H1 (cell line): ENCODE data around the gene AUH. TPM values are rescaled to one million over a fixed set of nuclear protein-coding genes. Genes with fewer than 3 reads are reported as not detected.

Source experiments
- CTCF ChIA-PET: fragments of 300-600 bp; sonication (Branson Sonifier 250); formaldehyde crosslinking; loops from one replicate; lab custom pipeline; 2021; ENCODE audit not compliant: partially characterized antibody; lab: Charles Lee
- POLR2A ChIA-PET: fragments of 300-600 bp; sonication (Branson Sonifier 250); formaldehyde crosslinking; loops from one replicate; lab custom pipeline; 2021; ENCODE audit warnings: inconsistent platforms; ENCODE audit not compliant: partially characterized antibody; lab: Charles Lee
- DNase-seq, 2 experiments: peaks; one replicate each; pipeline versions ENCODE4 v3.0.0 to v3.0.0-alpha.2; 2010 to 2022; ENCODE audit warnings: low spot score in 2 of 2, low read depth in 1 of 2, mixed read lengths in 1 of 2
- FAIRE-seq: peaks from 2 replicates; lab custom pipeline; 2011; peaks lifted over from hg19 to GRCh38; lab: Jason Lieb, UNC
- H2AFZ ChIP-seq: 2 replicates; pipeline ENCODE4 v1.8.1; 2012; ENCODE audit warnings: low read length, inconsistent platforms
- H2AK5ac ChIP-seq: 2 replicates; pipeline ENCODE4 v1.6.1; 2013; ENCODE audit warnings: low read depth, low read length
- H2BK120ac ChIP-seq: replicated peaks from 2 replicates; pipeline ENCODE3; 2013; ENCODE audit warnings: low read depth, low read length, inconsistent platforms
- H2BK12ac ChIP-seq: 2 replicates; pipeline ENCODE4 v1.6.1; 2013; ENCODE audit warnings: low read depth, low read length
- H2BK15ac ChIP-seq: 2 replicates; pipeline ENCODE4 v1.6.1; 2013; ENCODE audit warnings: low read length
- H2BK20ac ChIP-seq: 2 replicates; pipeline ENCODE4 v1.6.1; 2013; ENCODE audit warnings: low read length
- H2BK5ac ChIP-seq: 2 replicates; pipeline ENCODE4 v1.6.1; 2013; ENCODE audit warnings: low read depth, low read length
- H3K14ac ChIP-seq: 2 replicates; pipeline ENCODE4 v1.6.1; 2013; ENCODE audit warnings: inconsistent platforms; ENCODE audit not compliant: insufficient read length
- H3K18ac ChIP-seq: 2 replicates; pipeline ENCODE4 v1.6.1; 2013; ENCODE audit warnings: low read length; ENCODE audit errors: extremely low read depth
- H3K23ac ChIP-seq: 2 replicates; pipeline ENCODE4 v1.6.1; 2013; ENCODE audit warnings: inconsistent platforms; ENCODE audit not compliant: insufficient read length
- H3K23me2 ChIP-seq: 2 replicates; pipeline ENCODE4 v1.6.1; 2013; ENCODE audit warnings: low read depth, low read length
- H3K27ac ChIP-seq: 2 replicates; pipeline ENCODE4 v1.6.1; 2011; ENCODE audit warnings: low read depth, low read length, inconsistent platforms
- H3K27me3 ChIP-seq, 4 experiments: replicated peaks in 1 of 4; 1 replicate in 1 of 4; 2 replicates in 3 of 4; pipeline versions ENCODE4 v1.6.1 to v1.8.1; 2011 to 2013; ENCODE audit warnings: low read length in 3 of 4, mild to moderate bottlenecking in 3 of 4, inconsistent platforms in 2 of 4, mixed read lengths in 2 of 4, moderate library complexity in 1 of 4; ENCODE audit not compliant: control insufficient read depth in 3 of 4, insufficient read depth in 3 of 4; ENCODE audit errors: extremely low read depth in 1 of 4
- H3K36me3 ChIP-seq, 4 experiments: 2 replicates each; pipeline versions ENCODE4 v1.6.1 to v1.8.1; 2011 to 2013; ENCODE audit warnings: mild to moderate bottlenecking in 4 of 4, low read length in 3 of 4, moderate library complexity in 2 of 4, control low read depth in 1 of 4, inconsistent platforms in 1 of 4; ENCODE audit not compliant: insufficient read depth in 4 of 4, control insufficient read depth in 2 of 4
- H3K4ac ChIP-seq: replicated peaks from 2 replicates; pipeline ENCODE3; 2013; ENCODE audit warnings: low read length, low read depth, mixed read lengths, inconsistent platforms; ENCODE audit not compliant: insufficient read length
- H3K4me1 ChIP-seq, 4 experiments: replicated peaks in 1 of 4; 1 replicate in 1 of 4; 2 replicates in 3 of 4; pipeline versions ENCODE4 v1.6.1 to v1.8.1; 2011 to 2013; ENCODE audit warnings: low read length in 3 of 4, inconsistent platforms in 2 of 4, mixed read lengths in 1 of 4; ENCODE audit not compliant: insufficient read depth in 4 of 4, control insufficient read depth in 3 of 4
- H3K4me2 ChIP-seq, 2 experiments: 2 replicates each; pipeline versions ENCODE4 v1.6.1 to v1.8.1; 2011 to 2013; ENCODE audit warnings: low read depth in 2 of 2, low read length in 2 of 2, control low read depth in 1 of 2, inconsistent platforms in 1 of 2, mild to moderate bottlenecking in 1 of 2; ENCODE audit not compliant: insufficient read depth in 1 of 2
- H3K4me3 ChIP-seq, 4 experiments: fragments of 200-600, 300-600 bp in 1 of 4; sonication (generic), shearing (Covaris generic), sonication (Bioruptor Twin) in 1 of 4; 2 replicates each; pipeline versions ENCODE4 v1.5.1 to v1.8.1; 2011 to 2016; ENCODE audit warnings: low read length in 4 of 4, low read depth in 3 of 4, control low read depth in 2 of 4, inconsistent platforms in 2 of 4, mild to moderate bottlenecking in 2 of 4, mixed read lengths in 1 of 4, moderate library complexity in 1 of 4; ENCODE audit not compliant: insufficient read depth in 2 of 4; ENCODE audit errors: extremely low read depth in 1 of 4
- H3K56ac ChIP-seq: replicated peaks from 2 replicates; pipeline ENCODE3; 2013; ENCODE audit warnings: low read depth, mild to moderate bottlenecking, mixed read lengths, low read length, inconsistent platforms; ENCODE audit not compliant: insufficient read length
- H3K79me1 ChIP-seq: 2 replicates; pipeline ENCODE4 v1.6.1; 2013; ENCODE audit warnings: low read depth, low read length, control low read depth
- H3K79me2 ChIP-seq, 2 experiments: 2 replicates each; pipeline versions ENCODE4 v1.6.1 to v1.8.1; 2012 to 2013; ENCODE audit warnings: low read length in 2 of 2, mild to moderate bottlenecking in 2 of 2, inconsistent platforms in 1 of 2; ENCODE audit not compliant: insufficient read depth in 2 of 2, control insufficient read depth in 1 of 2
- H3K9ac ChIP-seq, 4 experiments: replicated peaks in 1 of 4; 1 replicate in 1 of 4; 2 replicates in 3 of 4; pipeline versions ENCODE4 v1.6.1 to v1.8.1; 2011 to 2013; ENCODE audit warnings: low read depth in 3 of 4, low read length in 3 of 4, control low read depth in 2 of 4, mild to moderate bottlenecking in 2 of 4, moderate library complexity in 2 of 4, inconsistent platforms in 1 of 4; ENCODE audit errors: extremely low read depth in 1 of 4
- H3K9me3 ChIP-seq, 2 experiments: 2 replicates each; pipeline versions ENCODE4 v1.6.1 to v1.8.1; 2012 to 2013; ENCODE audit warnings: mild to moderate bottlenecking in 2 of 2, moderate library complexity in 2 of 2, control low read depth in 1 of 2, inconsistent platforms in 1 of 2, low read depth in 1 of 2, low read length in 1 of 2, mixed read lengths in 1 of 2; ENCODE audit not compliant: insufficient read depth in 2 of 2
- H4K20me1 ChIP-seq, 2 experiments: replicated peaks in 1 of 2; 2 replicates each; pipeline versions ENCODE3 to v1.8.1; 2011 to 2013; ENCODE audit warnings: inconsistent platforms in 2 of 2, low read length in 2 of 2, mild to moderate bottlenecking in 1 of 2; ENCODE audit not compliant: insufficient read depth in 2 of 2, control insufficient read depth in 1 of 2
- H4K5ac ChIP-seq: 2 replicates; pipeline ENCODE4 v1.6.1; 2013; ENCODE audit warnings: low read length, low read depth, mixed read lengths, inconsistent platforms; ENCODE audit not compliant: insufficient read length
- H4K8ac ChIP-seq: 2 replicates; pipeline ENCODE4 v1.8.0; 2013; ENCODE audit warnings: mild to moderate bottlenecking, moderate library complexity, low read length, inconsistent platforms; ENCODE audit not compliant: insufficient read depth; ENCODE audit errors: extremely low read depth
- H4K91ac ChIP-seq: replicated peaks from 2 replicates; pipeline ENCODE3; 2013; ENCODE audit warnings: low read length, mixed read lengths, inconsistent platforms; ENCODE audit not compliant: insufficient read length
- BCL11A ChIP-seq, 2 experiments: IDR thresholded peaks; one replicate each; pipeline ENCODE4 v1.6.1; 2011; ENCODE audit warnings: low read depth in 2 of 2, low read length in 2 of 2, mild to moderate bottlenecking in 2 of 2
- E2F6 ChIP-seq: IDR thresholded peaks from 2 replicates; pipeline ENCODE4 v1.6.1; 2012; ENCODE audit warnings: inconsistent platforms
- KDM1A ChIP-seq: fragments of 200-600, 300-600 bp; sonication (generic); IDR thresholded peaks from 2 replicates; pipeline ENCODE4 v1.7.1; 2016; ENCODE audit warnings: mild to moderate bottlenecking, low read length, borderline replicate concordance
- POU5F1 ChIP-seq: IDR thresholded peaks from 2 replicates; pipeline ENCODE4 v1.6.1; 2011; ENCODE audit warnings: low read depth, mild to moderate bottlenecking, low read length, moderate library complexity
- SAP30 ChIP-seq: fragments of 300-600 bp; sonication (generic); IDR thresholded peaks from 2 replicates; pipeline ENCODE4 v1.7.1; 2012; ENCODE audit warnings: low read length, moderate library complexity, mild to moderate bottlenecking, inconsistent platforms; ENCODE audit not compliant: insufficient read depth, insufficient replicate concordance
- SP4 ChIP-seq: IDR thresholded peaks from 2 replicates; pipeline ENCODE4 v1.6.1; 2012; ENCODE audit warnings: low read length, inconsistent platforms
- WGBS, 2 experiments: shearing (Covaris generic) in 1 of 2; methylation state at CpG; one replicate each; pipeline versions ENCODE4 v1.1.6 to v1.1.7; 2013 to 2015; ENCODE audit warnings: low lambda C conversion rate in 2 of 2, mixed read lengths in 2 of 2, inconsistent platforms in 1 of 2, low coverage in 1 of 2, missing lambda C conversion rate in 1 of 2; ENCODE audit not compliant: insufficient replicate concordance in 2 of 2, insufficient coverage in 1 of 2, insufficient read length in 1 of 2; ENCODE audit errors: extremely low coverage in 1 of 2, missing lambda C conversion rate in 1 of 2; 5-methylcytosine and 5-hydroxymethylcytosine counted together
- polyA plus RNA-seq, 7 experiments: library from polyadenylated mRNA; depleted of rRNA in 3 of 7; stranded (reverse) in 5 of 7; unstranded in 2 of 7; fragments of >200 nt in 5 of 7; fragments of 200-250 nt in 2 of 7; gene quantifications; 1 replicate in 5 of 7; 2 replicates in 1 of 7; 4 replicates in 1 of 7; pipeline versions ENCODE4 v1.2.1 to v1.2.3, GENCODE V29; 2011 to 2013; ENCODE audit warnings: missing spikeins in 2 of 7, mixed read lengths in 2 of 7
- total RNA-seq: library from RNA; stranded (reverse); fragmentation: NEBNext Ultra II Directional; extraction: Animal tissue kit (Norgen Biotek cat#: 25700); gene quantifications from 2 replicates; pipeline ENCODE4 v1.2.1, GENCODE V29; 2021

AUH gene
- total and polyA plus RNA-seq, 2 of the 8 experiments (the other 6 are each of a cell fraction or from before 2014, with no cell fraction given) = 5.8 to 21.9 TPM

GRCh38 chr9:91376239-91376638 lies 14.5 kb upstream of the AUH start:
- Histone ChIP-seq H2BK15ac (no peak overlapping the region), H3K18ac (no peak overlapping the region), H3K27me3 (no peaks in the 10 kb centered on the region), H2AFZ (no peak overlapping the region), H3K4me1 (no peaks in the 10 kb centered on the region), H3K56ac (no peak overlapping the region), H3K14ac (no peak overlapping the region), H3K4me3 (no peak overlapping the region), H3K23me2 (no peaks in the 10 kb centered on the region), H3K79me2 (no peaks in the 10 kb centered on the region), H3K4ac (no peak overlapping the region), H3K9me3 (no peaks in the 10 kb centered on the region; a peak in 1 of 4 replicates), H4K20me1 (no peaks in the 10 kb centered on the region), H3K9ac (no peak overlapping the region), H4K8ac (no peak overlapping the region), H4K5ac (no peak overlapping the region), H2BK120ac (no peak overlapping the region), H3K4me2 (no peak overlapping the region), H2BK12ac (no peak overlapping the region), H2BK20ac (no peak overlapping the region), H2BK5ac (no peak overlapping the region), H3K36me3 (no peaks in the 10 kb centered on the region), H3K79me1 (no peaks in the 10 kb centered on the region), H2AK5ac (no peak overlapping the region), H3K27ac (no peak overlapping the region), H3K23ac (no peak overlapping the region), H4K91ac (no peak overlapping the region)
- DNase-seq (no peak), FAIRE-seq (no peak)
- POLR2A ChIA-PET = no interaction called here
- WGBS, 2 experiments = 97% methylated on average over 4 of the region's 4 CpGs; no CpG with 5 or more reads in 1 of the 2 experiments
- TF ChIP-seq E2F6 (no peak), SAP30 (no peak), POU5F1 (no peak), KDM1A (no peak), SP4 (no peak), BCL11A (IDR thresholded peaks at IDR 0.05; ENCODE audit: low read depth in 2 of 2, low read length in 2 of 2) (no peak)
- CTCF ChIA-PET = interaction anchor here (0.6 kb wide), 1 partner anchor 437 kb away, joined by 3 read pairs; no protein-coding TSS in a partner anchor
